Right lobe of liver (tissue), 6 donors: Measurements from ENCODE around the gene UNC5C. TPM values are rescaled to one million over a fixed set of nuclear protein-coding genes. Genes with fewer than 3 reads are reported as not detected.

Experiments
- ATAC-seq, 4 donors: fragments of 200-7000 bp; cut with Tn5 transposase; one replicate each; pipeline ENCODE4 v1.9.1; 2020; ENCODE audit warnings: mild to moderate bottlenecking in 4 of 4, moderate library complexity in 4 of 4
- DNase-seq, 3 donors: peaks; one replicate each; pipeline ENCODE4 v3.0.0-alpha.2; 2020
- H3K27ac ChIP-seq, 3 donors: fragments of 200-600 bp; one replicate each; pipeline ENCODE4 v1.8.0; 2022
- H3K27me3 ChIP-seq, 2 donors: fragments of 200-600 bp; one replicate each; pipeline ENCODE4 v1.8.0; 2022
- H3K36me3 ChIP-seq, 4 donors: fragments of 200-600 bp; sonication (generic) in 1 of 4; one replicate each; pipeline versions ENCODE4 v1.5.1 to v1.8.0; 2017 to 2022; ENCODE audit warnings: control low read depth in 1 of 4
- H3K4me1 ChIP-seq, 4 donors: fragments of 200-600 bp; sonication (generic) in 1 of 4; one replicate each; pipeline versions ENCODE4 v1.5.1 to v1.8.0; 2017 to 2022; ENCODE audit warnings: control low read depth in 1 of 4
- H3K4me3 ChIP-seq, 3 donors: fragments of 200-600 bp; one replicate each; pipeline ENCODE4 v1.8.0; 2022
- H3K9me3 ChIP-seq, 4 donors: fragments of 200-600 bp; sonication (generic) in 1 of 4; one replicate each; pipeline versions ENCODE4 v1.5.1 to v1.8.0; 2017 to 2022; ENCODE audit warnings: control low read depth in 1 of 4
- POLR2A ChIP-seq: fragments of 450-650 bp; IDR thresholded peaks from one replicate; pipeline ENCODE4 v1.6.1; 2017; ENCODE audit warnings: antibody characterized with exemption, mild to moderate bottlenecking
- WGBS: methylation state at CpG from one replicate; pipeline ENCODE4 v1.1.6; 2018; ENCODE audit warnings: low coverage, low lambda C conversion rate; ENCODE audit not compliant: insufficient coverage; ENCODE audit errors: missing lambda C conversion rate; 5-methylcytosine and 5-hydroxymethylcytosine counted together
- intact Hi-C, 2 donors: fragments of 100-400 bp; cut with DNase I; formaldehyde crosslinking; loops; one replicate each; pipeline versions ENCODE4 v1.11.2 to v1.14.1; 2022
- total RNA-seq, 6 experiments: library from RNA; depleted of rRNA in 2 of 6; stranded (reverse); fragments of >200 nt in 2 of 6; fragmentation: NEBNext Ultra II Directional in 3 of 6; extraction: Animal tissue kit (Norgen Biotek cat#: 25700) in 3 of 6; gene quantifications; one replicate each; pipeline versions ENCODE4 v1.1.0 to v1.2.4, GENCODE V29; 2016 to 2023
- TF ChIP-seq, protein P1 (sequence below), 4 donors: fragments of 200-600 bp in 3 of 4; fragments of 450-650 bp in 1 of 4; IDR thresholded peaks; one replicate each; pipeline versions ENCODE4 v1.5.1 to v1.8.0; 2016 to 2022; ENCODE audit warnings: antibody characterized with exemption in 4 of 4, mild to moderate bottlenecking in 2 of 4
- donor health status: DM: no; HTN: yes; CAD: no.
- donor health status: DM: no; HTN: no; CAD: no.
- donor health status: DM: no; HTN: no; CAD: no.
- donor health status: DM: no; HTN: yes; CAD: no.
- donor health status: DM: no; HTN: yes; CAD: no.

The UNC5C gene
- total RNA-seq, 6 experiments from 2014 or later, result 0.50 to 0.71 (median 0.63) TPM

DNA sequence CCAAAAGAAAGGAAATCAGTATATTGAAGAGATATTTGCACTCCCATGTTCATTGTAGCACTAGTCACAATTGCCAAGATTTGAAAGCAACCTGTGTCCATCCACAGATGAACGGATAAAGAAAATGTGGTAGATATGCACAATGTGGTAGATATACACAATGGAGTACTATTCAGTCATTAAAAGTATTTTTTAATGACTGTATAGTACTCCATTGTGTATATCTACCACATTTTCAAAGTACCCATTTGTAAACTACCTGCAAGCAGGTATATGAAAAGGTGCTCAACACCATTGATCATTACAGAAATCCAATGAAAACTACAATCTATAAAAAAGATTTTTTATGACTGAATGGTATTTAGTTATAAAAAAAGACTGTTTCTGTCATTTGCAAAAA is 200.4 kb downstream of the UNC5C start:
- ATAC-seq (no peak), DNase-seq (no peak)
- TF ChIP-seq, protein P1, sequence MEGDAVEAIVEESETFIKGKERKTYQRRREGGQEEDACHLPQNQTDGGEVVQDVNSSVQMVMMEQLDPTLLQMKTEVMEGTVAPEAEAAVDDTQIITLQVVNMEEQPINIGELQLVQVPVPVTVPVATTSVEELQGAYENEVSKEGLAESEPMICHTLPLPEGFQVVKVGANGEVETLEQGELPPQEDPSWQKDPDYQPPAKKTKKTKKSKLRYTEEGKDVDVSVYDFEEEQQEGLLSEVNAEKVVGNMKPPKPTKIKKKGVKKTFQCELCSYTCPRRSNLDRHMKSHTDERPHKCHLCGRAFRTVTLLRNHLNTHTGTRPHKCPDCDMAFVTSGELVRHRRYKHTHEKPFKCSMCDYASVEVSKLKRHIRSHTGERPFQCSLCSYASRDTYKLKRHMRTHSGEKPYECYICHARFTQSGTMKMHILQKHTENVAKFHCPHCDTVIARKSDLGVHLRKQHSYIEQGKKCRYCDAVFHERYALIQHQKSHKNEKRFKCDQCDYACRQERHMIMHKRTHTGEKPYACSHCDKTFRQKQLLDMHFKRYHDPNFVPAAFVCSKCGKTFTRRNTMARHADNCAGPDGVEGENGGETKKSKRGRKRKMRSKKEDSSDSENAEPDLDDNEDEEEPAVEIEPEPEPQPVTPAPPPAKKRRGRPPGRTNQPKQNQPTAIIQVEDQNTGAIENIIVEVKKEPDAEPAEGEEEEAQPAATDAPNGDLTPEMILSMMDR (IDR thresholded peaks at IDR 0.05), result no peak
- no peak for TF ChIP-seq POLR2A
- intact Hi-C loops, result no loop called here
- Histone ChIP-seq H3K9me3 (peaks cover 0 to 5% (median 0%) of the 10 kb centered on the region in 4 donors), H3K27ac (no peak overlapping the region), H3K4me3 (no peak overlapping the region), H3K4me1 (no peaks in the 10 kb centered on the region), H3K27me3 (no peaks in the 10 kb centered on the region), H3K36me3 (no peaks in the 10 kb centered on the region)
- WGBS, result 67% methylated on average over 1 of the region's 1 CpG

- intact Hi-C loops, result no loop called here
- no peak for ATAC-seq
Measured at GRCh38 chr4:95343235-95343634, 205.5 kb downstream of the UNC5C start.

GRCh38 chr4:95340191-95340590 is 208.6 kb downstream of the UNC5C start:
- DNase-seq (no peak), ATAC-seq (no peak)
- H3K4me3 ChIP-seq, result no peak overlapping the region
- H3K36me3 ChIP-seq, result no peaks in the 10 kb centered on the region
- intact Hi-C loops, result no loop called here
- no peak for TF ChIP-seq POLR2A
- TF ChIP-seq, protein P1 (IDR thresholded peaks at IDR 0.05), result no peak
- H3K27ac ChIP-seq, result no peak overlapping the region
- no peaks in the 10 kb centered on the region for H3K27me3 ChIP-seq
- no peaks in the 10 kb centered on the region for H3K4me1 ChIP-seq
- no peaks in the 10 kb centered on the region for H3K9me3 ChIP-seq

More at GRCh38 chr4:95343235-95343634, 205.5 kb downstream of the UNC5C start:
- no peak overlapping the region for H3K27ac ChIP-seq
- H3K27me3 ChIP-seq, result no peaks in the 10 kb centered on the region
- TF ChIP-seq, protein P1 (IDR thresholded peaks at IDR 0.05), result no peak
- no peak for TF ChIP-seq POLR2A
- 89% methylated on average over 1 of the region's 1 CpG for WGBS
- peaks cover 0 to 5% (median 0%) of the 10 kb centered on the region in 4 donors for H3K9me3 ChIP-seq
- no peaks in the 10 kb centered on the region for H3K36me3 ChIP-seq
- H3K4me1 ChIP-seq, result no peaks in the 10 kb centered on the region
- no peak overlapping the region for H3K4me3 ChIP-seq
- DNase-seq, result no peak

DNA sequence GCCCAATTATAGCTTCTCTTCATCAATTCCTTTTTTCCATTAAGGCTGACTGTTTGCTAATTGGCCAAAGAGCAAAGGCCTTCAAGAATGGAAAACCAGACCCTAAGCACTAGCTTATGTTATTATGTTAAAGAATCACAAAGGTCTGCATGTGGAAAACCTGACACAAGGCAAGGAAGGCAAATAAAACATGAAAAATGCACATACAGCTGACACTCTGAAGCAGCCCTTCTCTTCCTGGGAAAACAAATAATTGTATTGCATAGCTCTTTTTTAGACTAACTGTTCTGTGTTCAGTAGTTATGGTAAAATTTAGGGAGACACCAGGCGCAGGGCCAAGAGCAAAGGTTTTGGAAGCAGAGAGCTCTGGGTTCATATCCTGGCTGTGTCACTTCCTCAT is 223.1 kb downstream of the UNC5C start:
- DNase-seq, result no peak
- Histone ChIP-seq H3K4me1 (no peaks in the 10 kb centered on the region), H3K4me3 (no peak overlapping the region), H3K27me3 (no peaks in the 10 kb centered on the region), H3K36me3 (no peaks in the 10 kb centered on the region), H3K27ac (no peak overlapping the region), H3K9me3 (no peaks in the 10 kb centered on the region)
- ATAC-seq, result no peak
- intact Hi-C loops, result no loop called here
- 31% methylated on average over 1 of the region's 1 CpG for WGBS
- no peak for TF ChIP-seq POLR2A
- TF ChIP-seq, protein P1 (IDR thresholded peaks at IDR 0.05), result no peak

GRCh38 chr4:95319169-95319568 is 229.6 kb downstream of the UNC5C start:
- TF ChIP-seq, protein P1 (IDR thresholded peaks at IDR 0.05), result no peak
- no peak for TF ChIP-seq POLR2A
- DNase-seq, result no peak
- Histone ChIP-seq H3K27ac (no peak overlapping the region), H3K9me3 (no peaks in the 10 kb centered on the region), H3K4me1 (no peaks in the 10 kb centered on the region), H3K4me3 (no peak overlapping the region), H3K36me3 (no peaks in the 10 kb centered on the region), H3K27me3 (no peaks in the 10 kb centered on the region)
- 72% methylated on average over 3 of the region's 3 CpGs for WGBS
- intact Hi-C loops, result no loop called here
- no peak for ATAC-seq
